RPMI7951 (cell line): ENCODE data around the gene C1orf94. TPM values are rescaled to one million over a fixed set of nuclear protein-coding genes. Genes with fewer than 3 reads are reported as not detected.

Source experiments
- DNase-seq: peaks from one replicate; pipeline ENCODE4 v3.0.0-alpha.2; 2012; ENCODE audit warnings: low read depth
- total RNA-seq: library from RNA; depleted of rRNA; stranded (reverse); fragments of >200 nt; shearing (Covaris generic); gene quantifications from 2 replicates; pipeline ENCODE4 v1.2.3, GENCODE V29; 2014; rRNA removed

The C1orf94 gene
- total RNA-seq: 0.36 and 0.68 TPM in 2 replicates

- DNase-seq: no peak
Measured at GRCh38 chr1:34176830-34177603, at the start of gene C1orf94. Gene C1orf94 (plus strand): TSS chr1:34176907. CDS start chr1:34177790, 883 bp downstream.

- no peak for DNase-seq
Measured at GRCh38 chr1:34127006-34128000, 49.4 kb upstream of the C1orf94 start.

GRCh38 chr1:34128186-34128889, 48.4 kb upstream of the C1orf94 start:
- DNase-seq: peak; percentile 39

GRCh38 chr1:34129630-34130029, 47.1 kb upstream of the C1orf94 start:
- DNase-seq: peak; percentile 15

GRCh38 chr1:34130306-34130705, 46.4 kb upstream of the C1orf94 start:
- DNase-seq: no peak

- peak; percentile 82 for DNase-seq
Measured at GRCh38 chr1:34131396-34132160, 45.1 kb upstream of the C1orf94 start.

GRCh38 chr1:34132161-34132420, 44.6 kb upstream of the C1orf94 start:
- DNase-seq: no peak

- DNase-seq: no peak
Measured at GRCh38 chr1:34137411-34137810, 39.3 kb upstream of the C1orf94 start.

GRCh38 chr1:34140011-34140676, 36.6 kb upstream of the C1orf94 start:
- DNase-seq: no peak

- DNase-seq: no peak
Measured at GRCh38 chr1:34143975-34144374, 32.7 kb upstream of the C1orf94 start.

- DNase-seq: no peak
Measured at GRCh38 chr1:34144766-34145165, 31.9 kb upstream of the C1orf94 start.

GRCh38 chr1:34147301-34147700, 29.4 kb upstream of the C1orf94 start:
- DNase-seq: no peak

GRCh38 chr1:34149501-34149900, 27.2 kb upstream of the C1orf94 start:
- DNase-seq: no peak

GRCh38 chr1:34153246-34153645, 23.5 kb upstream of the C1orf94 start:
- DNase-seq: no peak

GRCh38 chr1:34155860-34156259, 20.8 kb upstream of the C1orf94 start:
- DNase-seq: peak; percentile 54

- DNase-seq: no peak
Measured at GRCh38 chr1:34156739-34157138, 20.0 kb upstream of the C1orf94 start.

- DNase-seq: peak; percentile 89
Measured at GRCh38 chr1:34162852-34163766, 13.6 kb upstream of the C1orf94 start.

- peak; percentile 32 for DNase-seq
Measured at GRCh38 chr1:34163792-34164731, 12.6 kb upstream of the C1orf94 start.
